ENCODE data around the gene ATP5PB.

The ATP5PB gene

GRCh38 chr1:111448918-111449702 lies at the start of gene ATP5PB, which contains the start of gene WDR77:
TSS of gene ATP5PB (plus strand) at chr1:111449464. CDS start at chr1:111449542, 78 bp downstream.
TSS of gene WDR77 (minus strand) at chr1:111449256. CDS start at chr1:111449169, 87 bp downstream.
- peaks cover 4% of the 10 kb centered on the region for H3K4me1 ChIP-seq (ENCODE audit: control insufficient read depth, insufficient read depth, low read length)
- H3K9ac ChIP-seq (ENCODE audit: low read depth, low read length) = peak within 1 kb of the TSS; percentile 91
- H3K36me3 ChIP-seq (ENCODE audit: control insufficient read depth, insufficient read depth, low read length) = peaks cover 6% of the 10 kb centered on the region
- H3K27me3 ChIP-seq (ENCODE audit: control insufficient read depth, insufficient read depth, low read length) = no peaks in the 10 kb centered on the region
- H3K4me3 ChIP-seq (ENCODE audit: low read depth, low read length) = peak within 1 kb of the TSS; percentile 100
- no peaks in the 10 kb centered on the region for H3K9me3 ChIP-seq (ENCODE audit: control insufficient read depth, insufficient read depth, low read length)

GRCh38 chr1:111399792-111400610 lies 49.3 kb upstream of the ATP5PB start:
- H3K36me3 ChIP-seq (ENCODE audit: control insufficient read depth, insufficient read depth, low read length) = no peaks in the 10 kb centered on the region
- H3K4me3 ChIP-seq (ENCODE audit: low read depth, low read length) = no peak overlapping the region
- H3K27me3 ChIP-seq (ENCODE audit: control insufficient read depth, insufficient read depth, low read length) = no peaks in the 10 kb centered on the region
- no peaks in the 10 kb centered on the region for H3K4me1 ChIP-seq (ENCODE audit: control insufficient read depth, insufficient read depth, low read length)
- H3K9me3 ChIP-seq (ENCODE audit: control insufficient read depth, insufficient read depth, low read length) = no peaks in the 10 kb centered on the region
- no peak overlapping the region for H3K9ac ChIP-seq (ENCODE audit: low read depth, low read length)

- no peaks in the 10 kb centered on the region for H3K9me3 ChIP-seq (ENCODE audit: control insufficient read depth, insufficient read depth, low read length)
- no peak overlapping the region for H3K4me3 ChIP-seq (ENCODE audit: low read depth, low read length)
- H3K36me3 ChIP-seq (ENCODE audit: control insufficient read depth, insufficient read depth, low read length) = no peaks in the 10 kb centered on the region
- no peak overlapping the region for H3K9ac ChIP-seq (ENCODE audit: low read depth, low read length)
- no peaks in the 10 kb centered on the region for H3K27me3 ChIP-seq (ENCODE audit: control insufficient read depth, insufficient read depth, low read length)
- H3K4me1 ChIP-seq (ENCODE audit: control insufficient read depth, insufficient read depth, low read length) = no peaks in the 10 kb centered on the region
Measured at GRCh38 chr1:111402083-111402482, 47.2 kb upstream of the ATP5PB start.

DNA sequence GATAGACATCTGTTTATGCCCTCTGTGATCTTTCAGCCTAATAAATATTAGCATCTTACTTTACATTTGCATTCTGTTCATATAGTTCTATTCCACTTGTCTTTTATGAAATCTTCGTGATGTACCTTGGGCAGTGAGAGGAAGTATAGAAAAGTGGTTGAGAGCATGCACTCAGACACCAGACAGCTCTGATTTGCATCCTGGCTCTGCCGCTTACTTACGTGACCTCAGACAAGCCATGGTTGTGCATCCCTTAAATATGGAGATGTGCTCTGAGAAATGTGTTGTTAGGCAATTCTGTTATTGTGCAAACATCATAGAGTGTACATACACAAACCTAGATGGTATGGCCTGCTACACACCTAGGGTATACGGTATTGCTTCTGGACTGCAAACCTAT lies 44.7 kb upstream of the ATP5PB start:
- Histone ChIP-seq H3K4me1 (ENCODE audit: control insufficient read depth, insufficient read depth, low read length) (no peaks in the 10 kb centered on the region), H3K9ac (ENCODE audit: low read depth, low read length) (no peak overlapping the region), H3K36me3 (ENCODE audit: control insufficient read depth, insufficient read depth, low read length) (no peaks in the 10 kb centered on the region), H3K27me3 (ENCODE audit: control insufficient read depth, insufficient read depth, low read length) (no peaks in the 10 kb centered on the region), H3K9me3 (ENCODE audit: control insufficient read depth, insufficient read depth, low read length) (no peaks in the 10 kb centered on the region), H3K4me3 (ENCODE audit: low read depth, low read length) (no peak overlapping the region)

- H3K4me1 ChIP-seq (ENCODE audit: control insufficient read depth, insufficient read depth, low read length) = no peaks in the 10 kb centered on the region
- H3K27me3 ChIP-seq (ENCODE audit: control insufficient read depth, insufficient read depth, low read length) = no peaks in the 10 kb centered on the region
- H3K4me3 ChIP-seq (ENCODE audit: low read depth, low read length) = no peak overlapping the region
- H3K9me3 ChIP-seq (ENCODE audit: control insufficient read depth, insufficient read depth, low read length) = no peaks in the 10 kb centered on the region
- no peak overlapping the region for H3K9ac ChIP-seq (ENCODE audit: low read depth, low read length)
- H3K36me3 ChIP-seq (ENCODE audit: control insufficient read depth, insufficient read depth, low read length) = no peaks in the 10 kb centered on the region
Measured at GRCh38 chr1:111406321-111406768, 42.9 kb upstream of the ATP5PB start.

GRCh38 chr1:111407301-111407700 lies 42.0 kb upstream of the ATP5PB start:
- Histone ChIP-seq H3K4me1 (ENCODE audit: control insufficient read depth, insufficient read depth, low read length) (no peaks in the 10 kb centered on the region), H3K4me3 (ENCODE audit: low read depth, low read length) (no peak overlapping the region), H3K27me3 (ENCODE audit: control insufficient read depth, insufficient read depth, low read length) (no peaks in the 10 kb centered on the region), H3K9ac (ENCODE audit: low read depth, low read length) (no peak overlapping the region), H3K9me3 (ENCODE audit: control insufficient read depth, insufficient read depth, low read length) (no peaks in the 10 kb centered on the region), H3K36me3 (ENCODE audit: control insufficient read depth, insufficient read depth, low read length) (no peaks in the 10 kb centered on the region)

DNA sequence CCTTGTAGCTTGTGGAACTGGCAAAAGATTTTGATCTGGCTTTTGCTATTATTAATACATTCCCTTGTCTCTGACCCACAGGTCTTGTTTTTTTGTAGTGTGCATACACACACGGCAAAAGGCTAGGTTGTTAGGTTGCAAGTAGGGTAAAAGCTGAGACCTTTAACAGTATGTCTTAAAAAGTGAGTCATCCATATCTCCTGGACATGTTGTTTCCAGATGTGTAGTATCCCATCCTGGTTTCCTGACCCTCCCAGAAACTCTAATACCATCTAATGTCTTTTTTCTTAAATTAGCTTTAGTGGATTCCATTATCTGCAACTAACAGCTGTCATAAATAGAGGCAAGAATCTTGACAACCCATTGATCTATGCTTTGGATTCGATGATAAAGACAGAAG lies 36.4 kb upstream of the ATP5PB start:
- Histone ChIP-seq H3K9me3 (ENCODE audit: control insufficient read depth, insufficient read depth, low read length) (no peaks in the 10 kb centered on the region), H3K27me3 (ENCODE audit: control insufficient read depth, insufficient read depth, low read length) (no peaks in the 10 kb centered on the region), H3K36me3 (ENCODE audit: control insufficient read depth, insufficient read depth, low read length) (no peaks in the 10 kb centered on the region), H3K4me1 (ENCODE audit: control insufficient read depth, insufficient read depth, low read length) (no peaks in the 10 kb centered on the region), H3K4me3 (ENCODE audit: low read depth, low read length) (no peak overlapping the region), H3K9ac (ENCODE audit: low read depth, low read length) (no peak overlapping the region)

GRCh38 chr1:111414756-111415155 lies 34.5 kb upstream of the ATP5PB start:
- Histone ChIP-seq H3K4me1 (ENCODE audit: control insufficient read depth, insufficient read depth, low read length) (no peaks in the 10 kb centered on the region), H3K4me3 (ENCODE audit: low read depth, low read length) (no peak overlapping the region), H3K27me3 (ENCODE audit: control insufficient read depth, insufficient read depth, low read length) (no peaks in the 10 kb centered on the region), H3K36me3 (ENCODE audit: control insufficient read depth, insufficient read depth, low read length) (no peaks in the 10 kb centered on the region), H3K9me3 (ENCODE audit: control insufficient read depth, insufficient read depth, low read length) (no peaks in the 10 kb centered on the region), H3K9ac (ENCODE audit: low read depth, low read length) (no peak overlapping the region)

GRCh38 chr1:111415461-111415860 lies 33.8 kb upstream of the ATP5PB start:
- no peaks in the 10 kb centered on the region for H3K4me1 ChIP-seq (ENCODE audit: control insufficient read depth, insufficient read depth, low read length)
- H3K4me3 ChIP-seq (ENCODE audit: low read depth, low read length) = no peak overlapping the region
- H3K27me3 ChIP-seq (ENCODE audit: control insufficient read depth, insufficient read depth, low read length) = no peaks in the 10 kb centered on the region
- no peaks in the 10 kb centered on the region for H3K9me3 ChIP-seq (ENCODE audit: control insufficient read depth, insufficient read depth, low read length)
- no peaks in the 10 kb centered on the region for H3K36me3 ChIP-seq (ENCODE audit: control insufficient read depth, insufficient read depth, low read length)
- H3K9ac ChIP-seq (ENCODE audit: low read depth, low read length) = no peak overlapping the region

DNA sequence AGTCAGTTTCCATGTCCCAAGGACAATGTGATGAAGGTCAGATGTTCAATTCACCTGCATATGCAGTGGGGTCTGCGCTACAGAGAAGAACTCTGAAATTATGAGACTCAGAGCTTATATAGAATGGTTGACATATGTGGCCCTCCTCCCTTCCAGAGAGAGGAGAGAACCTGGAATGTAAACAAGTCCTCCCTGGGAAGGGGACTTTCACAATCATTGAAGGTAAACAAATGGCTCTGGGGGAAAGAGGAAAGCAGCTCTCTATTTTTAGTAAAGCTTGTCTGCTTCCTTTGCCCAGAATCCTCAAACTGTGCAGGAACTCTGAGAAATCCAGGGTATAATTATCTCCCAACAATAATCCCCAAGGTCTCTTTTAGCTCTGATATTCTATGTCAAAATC lies 31.5 kb upstream of the ATP5PB start:
- H3K36me3 ChIP-seq (ENCODE audit: control insufficient read depth, insufficient read depth, low read length) = no peaks in the 10 kb centered on the region
- no peaks in the 10 kb centered on the region for H3K27me3 ChIP-seq (ENCODE audit: control insufficient read depth, insufficient read depth, low read length)
- H3K4me1 ChIP-seq (ENCODE audit: control insufficient read depth, insufficient read depth, low read length) = no peaks in the 10 kb centered on the region
- H3K4me3 ChIP-seq (ENCODE audit: low read depth, low read length) = no peak overlapping the region
- no peaks in the 10 kb centered on the region for H3K9me3 ChIP-seq (ENCODE audit: control insufficient read depth, insufficient read depth, low read length)
- H3K9ac ChIP-seq (ENCODE audit: low read depth, low read length) = no peak overlapping the region

DNA sequence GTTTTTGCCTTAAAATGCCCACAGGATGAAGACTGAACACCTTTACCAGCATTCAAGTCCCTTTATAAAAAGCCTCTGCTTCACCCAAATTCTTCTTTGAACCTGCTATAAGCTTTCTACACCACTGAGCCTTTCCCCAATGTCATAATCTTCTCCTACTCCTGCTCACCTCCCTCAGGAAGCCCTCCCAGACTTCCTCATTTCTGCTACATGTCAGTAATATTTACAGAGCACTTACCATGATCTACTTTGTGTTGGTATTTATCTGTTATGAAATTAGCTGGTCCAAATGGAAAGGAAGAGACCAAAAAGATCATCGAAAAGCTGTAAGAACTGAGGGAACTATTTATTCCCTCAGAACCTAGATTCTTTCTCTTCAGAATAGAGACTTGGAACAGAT lies 30.2 kb upstream of the ATP5PB start:
- Histone ChIP-seq H3K9me3 (ENCODE audit: control insufficient read depth, insufficient read depth, low read length) (no peaks in the 10 kb centered on the region), H3K36me3 (ENCODE audit: control insufficient read depth, insufficient read depth, low read length) (no peaks in the 10 kb centered on the region), H3K27me3 (ENCODE audit: control insufficient read depth, insufficient read depth, low read length) (no peaks in the 10 kb centered on the region), H3K4me1 (ENCODE audit: control insufficient read depth, insufficient read depth, low read length) (no peaks in the 10 kb centered on the region), H3K9ac (ENCODE audit: low read depth, low read length) (no peak overlapping the region), H3K4me3 (ENCODE audit: low read depth, low read length) (no peak overlapping the region)

- Histone ChIP-seq H3K4me1 (ENCODE audit: control insufficient read depth, insufficient read depth, low read length) (no peaks in the 10 kb centered on the region), H3K9me3 (ENCODE audit: control insufficient read depth, insufficient read depth, low read length) (no peaks in the 10 kb centered on the region), H3K9ac (ENCODE audit: low read depth, low read length) (no peak overlapping the region), H3K4me3 (ENCODE audit: low read depth, low read length) (no peak overlapping the region), H3K36me3 (ENCODE audit: control insufficient read depth, insufficient read depth, low read length) (no peaks in the 10 kb centered on the region), H3K27me3 (ENCODE audit: control insufficient read depth, insufficient read depth, low read length) (no peaks in the 10 kb centered on the region)
Measured at GRCh38 chr1:111420377-111420776, 28.9 kb upstream of the ATP5PB start.

All from iPS-15b (cell line).